Breast epithelium (tissue), 3 donors: ENCODE measurements around the gene ABL1.

Experiments
- CTCF ChIP-seq, 3 donors: fragments of 450-650 bp; IDR thresholded peaks; one replicate each; pipeline ENCODE4 v1.5.1; 2016 to 2017; ENCODE audit warnings: antibody characterized with exemption in 3 of 3, mild to moderate bottlenecking in 3 of 3, moderate library complexity in 3 of 3
- POLR2A ChIP-seq: fragments of 450-650 bp; IDR thresholded peaks from one replicate; pipeline ENCODE4 v1.6.1; 2016; ENCODE audit warnings: antibody characterized with exemption, mild to moderate bottlenecking, moderate library complexity
- POLR2AphosphoS5 ChIP-seq, 3 donors: sonication (generic); formaldehyde crosslinking; IDR thresholded peaks; one replicate each; pipeline ENCODE4 v1.6.1; 2017; ENCODE audit warnings: antibody characterized with exemption in 3 of 3

- TF ChIP-seq CTCF (IDR thresholded peaks at IDR 0.05) (no peak), POLR2A (no peak), POLR2AphosphoS5 (IDR thresholded peaks at IDR 0.05) (no peak)
These were observed 88.0 kb downstream of the ABL1 start for GRCh38 chr9:130922893-130923610.
